Measurements from ENCODE around the gene S100A11. TPM values are rescaled to one million over a fixed set of nuclear protein-coding genes. Genes with fewer than 3 reads are reported as not detected.

The S100A11 gene
- total RNA-seq, 4 donors from 2014 or later = 394 to 516 (median 448) TPM

DNA sequence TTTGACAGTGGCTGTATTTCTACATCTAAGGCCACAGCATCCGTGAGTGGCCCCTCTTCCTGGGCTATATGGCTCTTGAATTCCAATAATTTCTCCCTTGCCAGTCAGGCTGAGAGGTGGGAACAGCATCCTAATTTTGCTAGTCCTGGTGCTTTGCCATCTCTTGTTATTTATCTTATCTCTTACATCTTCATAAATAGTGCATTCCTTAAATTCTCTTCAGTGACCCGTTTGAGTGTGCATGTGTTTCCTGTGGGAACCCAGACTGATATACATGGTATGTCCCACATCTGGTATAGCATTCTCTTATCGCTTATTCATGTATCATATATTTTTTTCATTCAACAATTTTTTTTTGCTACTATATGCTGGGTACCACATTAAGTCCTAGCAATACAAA lies 9.9 kb downstream of the S100A11 start:
- intact Hi-C loops (cut with DNase I; ENCODE audit: low total_unique reads) = no loop called here
- no peak overlapping the region for H3K4me3 ChIP-seq (ENCODE audit: low read depth, poor library complexity, severe bottlenecking)
- DNase-seq (ENCODE audit: low spot score in 2 of 2) = no peak
- TF ChIP-seq POLR2A (IDR thresholded peaks at IDR 0.05) = no peak
- TF ChIP-seq, protein P1, sequence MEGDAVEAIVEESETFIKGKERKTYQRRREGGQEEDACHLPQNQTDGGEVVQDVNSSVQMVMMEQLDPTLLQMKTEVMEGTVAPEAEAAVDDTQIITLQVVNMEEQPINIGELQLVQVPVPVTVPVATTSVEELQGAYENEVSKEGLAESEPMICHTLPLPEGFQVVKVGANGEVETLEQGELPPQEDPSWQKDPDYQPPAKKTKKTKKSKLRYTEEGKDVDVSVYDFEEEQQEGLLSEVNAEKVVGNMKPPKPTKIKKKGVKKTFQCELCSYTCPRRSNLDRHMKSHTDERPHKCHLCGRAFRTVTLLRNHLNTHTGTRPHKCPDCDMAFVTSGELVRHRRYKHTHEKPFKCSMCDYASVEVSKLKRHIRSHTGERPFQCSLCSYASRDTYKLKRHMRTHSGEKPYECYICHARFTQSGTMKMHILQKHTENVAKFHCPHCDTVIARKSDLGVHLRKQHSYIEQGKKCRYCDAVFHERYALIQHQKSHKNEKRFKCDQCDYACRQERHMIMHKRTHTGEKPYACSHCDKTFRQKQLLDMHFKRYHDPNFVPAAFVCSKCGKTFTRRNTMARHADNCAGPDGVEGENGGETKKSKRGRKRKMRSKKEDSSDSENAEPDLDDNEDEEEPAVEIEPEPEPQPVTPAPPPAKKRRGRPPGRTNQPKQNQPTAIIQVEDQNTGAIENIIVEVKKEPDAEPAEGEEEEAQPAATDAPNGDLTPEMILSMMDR (IDR thresholded peaks at IDR 0.05) = no peak
- WGBS, 2 donors = 49 to 51% methylated on average over 3 of the region's 3 CpGs

DNA sequence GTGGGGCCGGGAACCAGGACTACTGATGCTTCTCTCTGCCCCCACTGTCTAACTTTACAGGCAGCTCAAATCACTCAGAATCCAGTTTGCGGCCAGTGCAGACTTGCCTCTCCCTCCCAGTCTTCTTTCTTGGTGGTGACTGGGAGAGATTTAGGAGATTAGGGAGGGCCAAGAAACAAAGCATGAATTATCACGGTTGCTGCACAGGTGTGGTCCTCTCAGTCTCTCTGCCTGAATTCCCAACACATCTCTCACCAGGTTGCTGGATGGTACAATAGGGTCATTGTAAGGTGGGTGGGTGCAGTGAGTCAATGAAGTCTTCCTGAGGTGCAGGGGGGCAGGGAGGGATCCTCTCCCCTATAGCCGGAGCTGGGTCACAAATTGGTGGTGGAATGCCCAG lies 12.6 kb downstream of the S100A11 start:
- TF ChIP-seq POLR2A (IDR thresholded peaks at IDR 0.05) = no peak
- TF ChIP-seq, protein P1 (IDR thresholded peaks at IDR 0.05) = no peak
- 54 to 64% methylated on average over 4 of the region's 4 CpGs for WGBS, 2 donors
- H3K4me3 ChIP-seq (ENCODE audit: low read depth, poor library complexity, severe bottlenecking) = no peak overlapping the region
- intact Hi-C loops (cut with DNase I; ENCODE audit: low total_unique reads) = no loop called here
- peak in 1 of 2 donors; percentile 20 for DNase-seq (ENCODE audit: low spot score in 2 of 2)

DNA sequence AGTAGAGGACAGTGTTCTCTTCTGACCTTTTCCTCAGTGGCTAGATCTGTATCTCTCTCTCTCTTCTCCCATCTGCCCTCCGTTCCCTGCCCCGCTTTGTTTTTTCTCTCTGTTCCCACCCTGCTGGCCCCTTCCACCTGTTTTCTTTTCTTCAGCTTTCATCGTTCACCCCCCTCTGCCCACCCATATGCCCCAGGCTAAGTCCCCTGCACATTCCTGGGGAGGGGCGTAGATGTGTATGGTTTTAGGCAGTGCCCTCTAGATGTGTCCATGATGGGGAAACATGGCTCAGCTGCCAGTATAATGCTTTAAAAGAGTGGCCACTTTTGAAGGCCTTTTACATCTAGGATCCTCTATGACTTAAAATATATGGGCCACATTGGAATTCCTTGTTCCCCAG lies 13.6 kb downstream of the S100A11 start:
- peak in 1 of 2 donors; percentile 65 for DNase-seq (ENCODE audit: low spot score in 2 of 2)
- TF ChIP-seq, protein P1 (IDR thresholded peaks at IDR 0.05) = no peak
- no peak for TF ChIP-seq POLR2A (IDR thresholded peaks at IDR 0.05)
- intact Hi-C loops (cut with DNase I; ENCODE audit: low total_unique reads) = no loop called here
- no peak overlapping the region for H3K4me3 ChIP-seq (ENCODE audit: low read depth, poor library complexity, severe bottlenecking)
- WGBS, 2 donors = 87 to 91% methylated on average over 4 of the region's 4 CpGs

DNA sequence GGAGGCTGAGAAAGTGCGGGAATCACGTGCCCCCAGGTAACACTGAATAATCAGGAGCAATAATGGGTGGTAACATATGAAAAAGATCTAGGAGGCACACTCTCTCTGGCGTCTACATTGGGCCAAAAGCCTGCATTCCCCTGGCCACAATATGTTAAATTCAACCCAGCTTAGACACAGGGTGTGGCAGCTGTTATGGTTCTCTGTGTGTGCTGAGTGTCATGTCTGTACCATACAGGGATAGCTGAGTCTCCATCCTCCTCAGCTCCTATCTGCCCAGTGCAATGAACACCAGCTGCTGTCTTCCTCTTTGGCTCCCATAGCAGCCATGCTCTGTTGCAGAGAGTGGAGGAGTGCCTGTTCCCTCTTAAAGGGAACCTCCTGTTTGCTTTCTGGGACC lies 14.3 kb downstream of the S100A11 start:
- DNase-seq (ENCODE audit: low spot score in 2 of 2) = peak in 1 of 2 donors; percentile 42
- intact Hi-C loops (cut with DNase I; ENCODE audit: low total_unique reads) = no loop called here
- TF ChIP-seq, protein P1 (IDR thresholded peaks at IDR 0.05) = no peak
- TF ChIP-seq POLR2A (IDR thresholded peaks at IDR 0.05) = no peak
- 47 to 51% methylated on average over 3 of the region's 3 CpGs for WGBS, 2 donors
- no peak overlapping the region for H3K4me3 ChIP-seq (ENCODE audit: low read depth, poor library complexity, severe bottlenecking)

DNA sequence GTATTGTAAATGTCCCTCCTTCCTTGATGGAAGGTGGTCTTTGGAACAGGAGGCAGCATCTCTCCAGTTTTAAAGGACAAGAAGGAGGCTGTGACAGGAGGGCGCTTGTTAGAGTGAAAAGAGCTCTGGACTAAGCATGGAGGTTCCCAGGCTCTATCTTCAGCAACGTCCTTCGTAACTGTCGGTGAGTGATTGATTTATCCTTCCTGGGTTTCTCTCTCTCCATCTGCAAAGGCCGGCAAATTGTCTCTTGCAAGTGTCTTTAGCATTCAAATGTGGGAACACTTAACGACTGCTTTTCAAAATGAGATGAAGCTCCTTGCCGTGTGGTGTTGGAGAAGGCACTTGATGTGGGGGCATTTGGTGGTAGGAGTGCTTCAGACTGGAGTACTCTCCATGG lies 15.2 kb downstream of the S100A11 start:
- 82 to 91% methylated on average over 7 of the region's 7 CpGs for WGBS, 2 donors
- intact Hi-C loops (cut with DNase I; ENCODE audit: low total_unique reads) = no loop called here
- peak in 1 of 2 donors; percentile 29 for DNase-seq (ENCODE audit: low spot score in 2 of 2)

DNA sequence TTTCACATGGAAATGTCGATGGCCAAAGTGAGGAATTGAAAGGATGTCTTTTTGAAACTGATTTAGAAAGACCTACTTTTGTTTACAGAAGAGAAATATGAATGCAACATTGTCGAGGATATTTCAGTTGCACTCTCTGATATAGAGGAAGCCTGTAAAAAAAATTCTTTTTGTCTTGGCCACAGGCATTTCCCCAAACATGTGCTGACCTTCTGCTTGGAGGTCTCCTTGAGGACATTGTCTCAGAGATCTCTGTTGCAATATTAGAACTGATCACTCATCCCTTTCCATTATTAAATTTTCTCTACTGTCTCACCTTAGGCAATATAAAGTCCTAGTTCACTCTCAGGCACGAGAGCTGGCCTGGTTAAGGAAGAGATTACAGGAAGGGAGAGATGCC lies 16.0 kb downstream of the S100A11 start:
- DNase-seq (ENCODE audit: low spot score in 2 of 2) = no peak
- H3K4me3 ChIP-seq (ENCODE audit: low read depth, poor library complexity, severe bottlenecking) = no peak overlapping the region
- 66 to 69% methylated on average over 3 of the region's 3 CpGs for WGBS, 2 donors
- intact Hi-C loops (cut with DNase I; ENCODE audit: low total_unique reads) = no loop called here
- no peak for TF ChIP-seq POLR2A (IDR thresholded peaks at IDR 0.05)

More for the DNA sequence above, 15.2 kb downstream of the S100A11 start:
- no peak for TF ChIP-seq POLR2A (IDR thresholded peaks at IDR 0.05)
- TF ChIP-seq, protein P1 (IDR thresholded peaks at IDR 0.05) = no peak
- no peak overlapping the region for H3K4me3 ChIP-seq (ENCODE audit: low read depth, poor library complexity, severe bottlenecking)

All from lower leg skin (tissue), 4 donors.